ENCODE results near the gene BMPR2.

- TF ChIP-seq CTCF (optimal IDR thresholded peaks at IDR 0.05 in 1 of 3, IDR thresholded peaks at IDR 0.05 in 1 of 3, conservative IDR thresholded peaks at IDR 0.05 in 1 of 3; ENCODE audit: extremely low read depth in 1 of 3, insufficient read depth in 2 of 3, low read length in 3 of 3) (no peak), EZH2 (IDR thresholded peaks at IDR 0.05; ENCODE audit: low read length) (no peak)
Observed at GRCh38 chr2:202541137-202541536, 165.0 kb downstream of the BMPR2 start.

All from keratinocyte (primary cell).